OCI-LY7 (cell line): ENCODE data around the gene ID1. TPM values are rescaled to one million over a fixed set of nuclear protein-coding genes. Genes with fewer than 3 reads are reported as not detected.

ENCODE experiments used
- BruUV-seq: library from RNA; stranded (reverse); fragments of 400-500 nt; replicated peaks from 2 replicates; lab custom pipeline; 2021; lab: Mats Ljungman, UMichigan
- CTCF ChIA-PET: fragments of 300-600 bp; sonication (Branson Sonifier 250); formaldehyde crosslinking; loops from one replicate; lab custom pipeline; 2022; ENCODE audit warnings: antibody characterized with exemption; ENCODE audit not compliant: unreplicated experiment; lab: Charles Lee
- POLR2A ChIA-PET: fragments of 300-600 bp; sonication (Branson Sonifier 250); formaldehyde crosslinking; loops from one replicate; lab custom pipeline; 2022; ENCODE audit warnings: antibody characterized with exemption; lab: Charles Lee
- DNase-seq: peaks from one replicate; pipeline ENCODE4 v3.0.0-alpha.2; 2015; ENCODE audit warnings: low spot score
- H2AFZ ChIP-seq: fragments of 200-600 bp; sonication (generic), shearing (Covaris generic); 2 replicates; pipeline ENCODE4 v1.6.1; 2014; ENCODE audit warnings: mild to moderate bottlenecking, antibody characterized with exemption, low read length, moderate library complexity
- H3K27ac ChIP-seq: fragments of 200-600 bp; sonication (generic); 2 replicates; pipeline ENCODE4 v1.5.1; 2014; ENCODE audit warnings: mixed run types, low read depth, mild to moderate bottlenecking, moderate library complexity, low read length, inconsistent platforms; ENCODE audit not compliant: poor library complexity, severe bottlenecking
- H3K36me3 ChIP-seq: fragments of 200-600 bp; sonication (generic); 2 replicates; pipeline ENCODE4 v1.6.1; 2014; ENCODE audit warnings: mild to moderate bottlenecking, antibody characterized with exemption, low read length, moderate library complexity, mixed read lengths; ENCODE audit not compliant: insufficient read depth
- H3K4me1 ChIP-seq: fragments of 200-600 bp; sonication (generic); 2 replicates; pipeline ENCODE4 v1.5.1; 2014; ENCODE audit warnings: mild to moderate bottlenecking, low read length; ENCODE audit not compliant: insufficient read depth, poor library complexity, severe bottlenecking
- H3K4me2 ChIP-seq: fragments of 200-600 bp; sonication (generic); 2 replicates; pipeline ENCODE4 v1.6.1; 2014; ENCODE audit warnings: mild to moderate bottlenecking, low read length
- H3K4me3 ChIP-seq: fragments of 200-600 bp; sonication (generic); 2 replicates; pipeline ENCODE4 v1.5.1; 2014; ENCODE audit warnings: mild to moderate bottlenecking, low read depth, low read length; ENCODE audit not compliant: poor library complexity, severe bottlenecking
- H3K79me2 ChIP-seq: fragments of 200-600 bp; sonication (generic); 2 replicates; pipeline ENCODE4 v1.6.1; 2016; ENCODE audit warnings: low read depth, mild to moderate bottlenecking, low read length, moderate library complexity, mixed read lengths; ENCODE audit not compliant: insufficient read depth
- H3K9me2 ChIP-seq: fragments of 200-600 bp; sonication (generic); 2 replicates; pipeline ENCODE4 v1.6.1; 2016; ENCODE audit warnings: mild to moderate bottlenecking, low read length, mixed read lengths; ENCODE audit not compliant: insufficient read depth
- H3K9me3 ChIP-seq: fragments of 200-600 bp; sonication (generic); 2 replicates; pipeline ENCODE4 v1.6.1; 2014; ENCODE audit warnings: mild to moderate bottlenecking, mixed run types, low read length, mixed read lengths
- H4K20me1 ChIP-seq: fragments of 200-600 bp; sonication (generic); 2 replicates; pipeline ENCODE4 v1.6.1; 2014; ENCODE audit warnings: mild to moderate bottlenecking, antibody characterized with exemption, low read length, moderate library complexity, mixed read lengths; ENCODE audit not compliant: insufficient read depth
- EZH2phosphoT487 ChIP-seq: fragments of 200-600 bp; sonication (generic); IDR thresholded peaks from 2 replicates; pipeline ENCODE4 v1.6.1; 2018; ENCODE audit warnings: low read depth, borderline replicate concordance, mild to moderate bottlenecking, mixed run types, antibody characterized with exemption, low read length, moderate library complexity, mixed read lengths
- intact Hi-C: fragments of 100-400 bp; cut with micrococcal nuclease; formaldehyde crosslinking; loops from one replicate; pipeline ENCODE4 v1.10.0; 2022; ENCODE audit not compliant: unreplicated experiment
- total RNA-seq, 2 experiments: library from RNA; depleted of rRNA in 1 of 2; stranded (reverse); fragments of >200 nt in 1 of 2; shearing (Covaris generic) in 1 of 2; gene quantifications; 2 replicates each; pipeline ENCODE4 v1.2.3, GENCODE V29; 2014 to 2022
- TF ChIP-seq, protein P1 (sequence below): fragments of 200-600 bp; sonication (generic); conservative IDR thresholded peaks from 2 replicates; pipeline ENCODE4 v1.5.1; 2014; ENCODE audit warnings: mild to moderate bottlenecking, antibody characterized with exemption, low read length, moderate library complexity, mixed read lengths

The ID1 gene
- total RNA-seq, 2 experiments from 2014 or later = 3.3 to 3.6 TPM

GRCh38 chr20:31640259-31640658 is 35.2 kb downstream of the ID1 start:
- H4K20me1 ChIP-seq = no peaks in the 10 kb centered on the region
- no peak for TF ChIP-seq EZH2phosphoT487
- TF ChIP-seq, protein P1, sequence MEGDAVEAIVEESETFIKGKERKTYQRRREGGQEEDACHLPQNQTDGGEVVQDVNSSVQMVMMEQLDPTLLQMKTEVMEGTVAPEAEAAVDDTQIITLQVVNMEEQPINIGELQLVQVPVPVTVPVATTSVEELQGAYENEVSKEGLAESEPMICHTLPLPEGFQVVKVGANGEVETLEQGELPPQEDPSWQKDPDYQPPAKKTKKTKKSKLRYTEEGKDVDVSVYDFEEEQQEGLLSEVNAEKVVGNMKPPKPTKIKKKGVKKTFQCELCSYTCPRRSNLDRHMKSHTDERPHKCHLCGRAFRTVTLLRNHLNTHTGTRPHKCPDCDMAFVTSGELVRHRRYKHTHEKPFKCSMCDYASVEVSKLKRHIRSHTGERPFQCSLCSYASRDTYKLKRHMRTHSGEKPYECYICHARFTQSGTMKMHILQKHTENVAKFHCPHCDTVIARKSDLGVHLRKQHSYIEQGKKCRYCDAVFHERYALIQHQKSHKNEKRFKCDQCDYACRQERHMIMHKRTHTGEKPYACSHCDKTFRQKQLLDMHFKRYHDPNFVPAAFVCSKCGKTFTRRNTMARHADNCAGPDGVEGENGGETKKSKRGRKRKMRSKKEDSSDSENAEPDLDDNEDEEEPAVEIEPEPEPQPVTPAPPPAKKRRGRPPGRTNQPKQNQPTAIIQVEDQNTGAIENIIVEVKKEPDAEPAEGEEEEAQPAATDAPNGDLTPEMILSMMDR = no peak
- no TSS peak for BruUV-seq
- no peak for DNase-seq
- POLR2A ChIA-PET = no interaction called here
- peaks cover 5% of the 10 kb centered on the region for H3K4me1 ChIP-seq
- H3K4me2 ChIP-seq = no peak overlapping the region
- H3K36me3 ChIP-seq = no peaks in the 10 kb centered on the region
- CTCF ChIA-PET = no interaction called here
- no peaks in the 10 kb centered on the region for H3K79me2 ChIP-seq
- intact Hi-C loops = no loop called here
- H3K9me2 ChIP-seq = no peaks in the 10 kb centered on the region
- no peak overlapping the region for H3K27ac ChIP-seq
- no peaks in the 10 kb centered on the region for H3K9me3 ChIP-seq
- H2AFZ ChIP-seq = no peak overlapping the region
- no peak overlapping the region for H3K4me3 ChIP-seq

DNA sequence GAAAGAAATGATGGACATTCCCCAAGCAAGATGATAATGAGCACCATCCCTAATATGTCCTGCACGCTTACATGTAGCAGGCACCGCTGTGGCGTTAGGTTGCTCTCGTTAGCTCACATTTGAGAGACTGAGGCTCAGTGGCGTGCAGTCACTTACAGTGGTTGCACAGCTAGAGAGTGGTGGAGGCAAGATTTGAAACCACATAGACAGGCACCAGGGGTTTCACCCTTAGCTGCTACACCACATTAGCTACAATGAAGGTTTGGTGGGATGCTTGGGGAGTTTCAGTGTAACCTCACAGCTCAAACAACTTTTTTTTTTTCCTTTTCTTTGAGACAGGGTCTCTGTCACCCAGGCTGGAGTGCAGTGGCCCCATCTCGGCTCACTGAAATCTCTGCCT is 36.3 kb downstream of the ID1 start:
- no peak for DNase-seq
- no peak overlapping the region for H3K27ac ChIP-seq
- peaks cover 5% of the 10 kb centered on the region for H3K4me1 ChIP-seq
- no peak overlapping the region for H3K4me3 ChIP-seq
- H3K4me2 ChIP-seq = no peak overlapping the region
- no TSS peak for BruUV-seq
- no peaks in the 10 kb centered on the region for H3K79me2 ChIP-seq
- intact Hi-C loops = no loop called here
- no peaks in the 10 kb centered on the region for H4K20me1 ChIP-seq
- TF ChIP-seq, protein P1 = no peak
- no peak for TF ChIP-seq EZH2phosphoT487
- ChIA-PET POLR2A (interaction anchor here (0.8 to 1.5 kb wide), 3 partner anchors 10 to 87 kb away, joined by 3 read pairs; no protein-coding TSS in a partner anchor), CTCF (no interaction called here)
- H3K9me3 ChIP-seq = no peaks in the 10 kb centered on the region
- no peaks in the 10 kb centered on the region for H3K36me3 ChIP-seq
- H2AFZ ChIP-seq = no peak overlapping the region
- no peaks in the 10 kb centered on the region for H3K9me2 ChIP-seq

GRCh38 chr20:31642837-31643236 is 37.7 kb downstream of the ID1 start:
- Histone ChIP-seq H3K79me2 (no peaks in the 10 kb centered on the region), H3K9me2 (no peaks in the 10 kb centered on the region), H3K27ac (no peak overlapping the region), H2AFZ (no peak overlapping the region), H3K4me2 (no peak overlapping the region), H3K4me1 (peaks cover 5% of the 10 kb centered on the region), H4K20me1 (no peaks in the 10 kb centered on the region), H3K4me3 (no peak overlapping the region), H3K9me3 (no peaks in the 10 kb centered on the region), H3K36me3 (no peaks in the 10 kb centered on the region)
- ChIA-PET CTCF (interaction anchor here (1.2 kb wide), 1 partner anchor 81 kb away, joined by 4 read pairs; no protein-coding TSS in a partner anchor), POLR2A (interaction anchor here (1.1 kb wide), 1 partner anchor 19 kb away, joined by 3 read pairs; no protein-coding TSS in a partner anchor)
- BruUV-seq = no TSS peak
- intact Hi-C loops = no loop called here
- no peak for TF ChIP-seq EZH2phosphoT487
- TF ChIP-seq, protein P1 = no peak
- no peak for DNase-seq
